Right renal pelvis (tissue), 4 donors: Measurements from ENCODE around the gene ATP5F1D. TPM values are rescaled to one million over a fixed set of nuclear protein-coding genes. Genes with fewer than 3 reads are reported as not detected.

Source experiments
- DNase-seq, 4 donors: peaks; one replicate each; pipeline ENCODE4 v3.0.0-alpha.2; 2013; ENCODE audit warnings: low read depth in 4 of 4, low spot score in 3 of 4, missing footprints in 1 of 4
- polyA plus RNA-seq, 4 donors: library from polyadenylated mRNA; unstranded; fragments of 120-200 nt; gene quantifications; one replicate each; pipeline ENCODE4 v1.2.1, GENCODE V29; 2013; ENCODE audit not compliant: insufficient read length in 4 of 4

ATP5F1D gene
- polyA plus RNA-seq, 4 donors: 85.5 to 156 (median 99.3) TPM

- no peak for DNase-seq
These were observed 37.4 kb downstream of the ATP5F1D start for GRCh38 chr19:1278713-1279660.

DNA sequence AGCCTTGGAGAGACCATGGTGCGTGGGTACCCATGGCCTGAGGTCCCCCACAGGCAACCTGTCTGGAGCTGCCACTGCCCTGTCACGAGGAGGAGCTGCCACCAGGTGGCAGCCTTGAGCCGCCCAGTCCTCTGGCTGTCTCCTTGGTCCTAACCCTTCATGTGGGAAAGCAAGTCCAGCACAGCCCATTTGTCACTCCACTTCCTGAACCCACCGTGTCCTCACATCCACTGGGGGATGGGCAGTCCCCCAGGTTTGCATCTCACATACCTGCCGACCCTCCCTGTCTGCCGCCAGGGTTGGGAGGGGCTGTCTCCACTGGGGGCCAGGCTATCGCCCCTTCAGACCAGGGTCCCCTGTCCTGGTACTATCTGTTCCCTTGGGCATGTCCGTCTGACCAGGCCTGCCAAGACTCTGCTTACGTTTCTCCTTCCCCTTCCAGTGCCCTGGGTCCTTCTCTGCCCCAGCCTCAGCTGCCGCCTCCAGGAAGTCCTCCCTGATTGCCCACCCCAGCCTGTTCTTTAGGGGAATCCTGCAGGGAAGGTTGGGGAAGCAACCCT, 38.3 kb downstream of the ATP5F1D start:
- DNase-seq: peak in 2 of 4 donors; percentile 72 to 83

GRCh38 chr19:1280636-1281568, 39.4 kb downstream of the ATP5F1D start:
- no peak for DNase-seq

- no peak for DNase-seq
These were observed 40.2 kb downstream of the ATP5F1D start for GRCh38 chr19:1281569-1282287.

- DNase-seq: no peak
These were observed 41.1 kb downstream of the ATP5F1D start for GRCh38 chr19:1282588-1283206.

GRCh38 chr19:1283207-1283916, 41.8 kb downstream of the ATP5F1D start:
- no peak for DNase-seq

GRCh38 chr19:1283917-1284292, 42.4 kb downstream of the ATP5F1D start:
- no peak for DNase-seq

- no peak for DNase-seq
These were observed 42.9 kb downstream of the ATP5F1D start for GRCh38 chr19:1284293-1284978.

DNA sequence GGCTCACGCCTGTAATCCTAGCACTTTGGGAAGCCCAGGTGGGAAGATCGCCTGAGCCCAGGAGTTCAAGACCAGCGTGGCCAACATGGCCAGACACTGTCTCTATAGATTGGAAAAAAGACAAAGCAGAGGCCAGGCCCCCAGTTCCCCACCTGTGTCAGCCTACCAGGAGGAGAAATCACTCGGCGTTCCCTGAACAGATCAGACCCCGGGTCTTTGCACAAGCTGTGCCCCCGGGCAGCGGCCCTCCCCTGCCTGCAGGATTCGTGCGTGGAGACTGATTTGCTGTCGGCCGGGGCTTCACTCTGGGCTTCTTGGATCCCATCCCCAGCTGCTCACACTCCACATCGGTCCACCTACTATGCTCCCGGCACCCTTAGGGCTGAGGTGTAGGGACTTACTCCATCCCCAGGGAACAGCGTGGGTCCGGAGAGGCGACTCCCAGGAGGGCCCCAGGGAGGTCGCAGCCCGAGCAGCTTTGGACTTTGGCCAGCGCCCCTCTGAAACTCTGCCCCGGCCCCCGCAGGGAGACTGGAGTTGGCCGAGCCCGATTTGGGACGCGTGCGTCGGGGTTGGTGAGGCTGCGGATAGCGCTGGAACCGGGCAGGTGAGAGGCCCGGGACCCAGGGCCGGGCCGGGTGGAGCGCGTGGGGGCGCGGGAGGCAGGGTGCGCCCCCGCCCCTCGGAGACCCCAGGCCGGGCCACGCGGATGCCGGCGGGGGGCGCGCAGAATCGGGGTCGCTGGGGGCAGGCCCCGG, 43.6 kb downstream of the ATP5F1D start:
- no peak for DNase-seq

DNA sequence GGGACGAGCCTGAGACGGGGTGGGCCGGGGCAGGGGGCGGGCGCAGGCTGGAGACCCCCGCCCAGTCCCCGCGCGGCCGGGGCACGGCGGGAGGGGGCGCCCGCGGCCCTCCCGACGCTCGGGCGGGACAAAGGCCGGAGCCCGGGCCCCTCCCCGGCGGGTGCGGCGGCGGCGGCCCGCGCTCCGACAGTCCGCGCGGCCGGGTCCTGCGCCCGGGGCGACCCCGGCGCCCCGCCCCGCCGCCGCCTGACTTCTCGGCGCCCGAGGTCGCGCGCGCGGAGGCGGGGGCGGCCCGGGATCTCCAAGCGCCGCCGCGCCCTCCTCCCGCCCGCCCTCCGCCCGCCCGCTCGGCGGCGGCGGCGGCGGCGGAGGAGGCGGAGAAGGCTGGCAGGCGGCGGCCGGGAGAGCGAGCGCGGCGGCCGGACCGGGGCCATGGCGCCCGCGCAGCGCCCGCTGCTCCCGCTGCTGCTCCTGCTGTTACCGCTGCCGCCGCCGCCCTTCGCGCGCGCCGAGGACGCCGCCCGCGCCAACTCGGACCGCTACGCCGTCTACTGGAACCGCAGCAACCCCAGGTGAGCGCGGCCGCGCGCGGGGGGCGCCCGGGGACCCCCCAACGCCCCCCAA, 44.3 kb downstream of the ATP5F1D start, which contains the start of gene EFNA2:
TSS of gene EFNA2 (plus strand) at position 137 of the 624 bp plus-strand sequence. CDS start at position 433, 296 bp downstream.
- DNase-seq: no peak

DNA sequence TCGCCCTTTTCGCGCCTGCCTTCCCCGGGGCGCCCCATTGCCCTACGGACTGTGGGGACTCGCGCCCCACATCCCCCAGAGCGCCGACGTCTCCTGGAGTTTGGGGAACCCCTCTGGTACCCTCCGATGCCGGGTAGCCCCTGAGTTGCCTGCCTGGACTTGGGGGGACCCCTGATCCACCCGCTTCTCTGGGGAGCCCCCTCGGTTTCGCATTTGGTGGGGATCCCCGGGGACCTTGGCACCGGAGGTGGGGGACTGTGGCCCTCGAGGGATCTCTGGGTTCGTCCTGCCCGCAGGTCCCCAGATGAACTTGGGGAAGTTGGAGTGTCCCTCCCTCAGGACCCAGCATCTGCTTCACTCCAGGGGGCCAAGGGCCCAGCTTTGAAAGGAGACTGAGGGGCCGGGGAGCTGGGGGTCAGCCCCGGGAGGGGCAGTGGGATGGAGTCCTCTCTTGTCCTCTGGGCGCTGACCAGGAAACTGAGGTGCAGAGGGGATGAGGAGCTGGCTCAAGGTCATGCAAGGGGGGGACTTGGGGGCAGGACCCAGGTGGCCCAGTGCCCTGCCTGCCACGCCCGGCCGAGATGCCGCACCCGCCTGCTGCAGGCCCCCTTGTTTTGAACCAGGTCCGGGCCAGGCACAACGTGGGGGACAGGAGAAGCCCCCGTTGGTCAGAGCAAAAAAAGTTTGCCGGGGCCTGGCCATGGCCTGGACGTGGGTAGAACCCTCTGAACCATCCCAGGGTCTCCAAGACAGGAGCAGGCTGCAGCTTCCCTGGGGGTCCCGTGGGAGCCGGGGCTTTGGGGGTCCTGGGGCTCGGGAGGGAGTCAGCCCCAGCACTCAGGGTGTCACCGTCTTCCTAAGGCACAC, 45.2 kb downstream of the ATP5F1D start:
- DNase-seq: no peak

GRCh38 chr19:1287354-1288225, 46.0 kb downstream of the ATP5F1D start:
- no peak for DNase-seq

GRCh38 chr19:1288226-1288612, 46.7 kb downstream of the ATP5F1D start:
- DNase-seq: no peak

DNA sequence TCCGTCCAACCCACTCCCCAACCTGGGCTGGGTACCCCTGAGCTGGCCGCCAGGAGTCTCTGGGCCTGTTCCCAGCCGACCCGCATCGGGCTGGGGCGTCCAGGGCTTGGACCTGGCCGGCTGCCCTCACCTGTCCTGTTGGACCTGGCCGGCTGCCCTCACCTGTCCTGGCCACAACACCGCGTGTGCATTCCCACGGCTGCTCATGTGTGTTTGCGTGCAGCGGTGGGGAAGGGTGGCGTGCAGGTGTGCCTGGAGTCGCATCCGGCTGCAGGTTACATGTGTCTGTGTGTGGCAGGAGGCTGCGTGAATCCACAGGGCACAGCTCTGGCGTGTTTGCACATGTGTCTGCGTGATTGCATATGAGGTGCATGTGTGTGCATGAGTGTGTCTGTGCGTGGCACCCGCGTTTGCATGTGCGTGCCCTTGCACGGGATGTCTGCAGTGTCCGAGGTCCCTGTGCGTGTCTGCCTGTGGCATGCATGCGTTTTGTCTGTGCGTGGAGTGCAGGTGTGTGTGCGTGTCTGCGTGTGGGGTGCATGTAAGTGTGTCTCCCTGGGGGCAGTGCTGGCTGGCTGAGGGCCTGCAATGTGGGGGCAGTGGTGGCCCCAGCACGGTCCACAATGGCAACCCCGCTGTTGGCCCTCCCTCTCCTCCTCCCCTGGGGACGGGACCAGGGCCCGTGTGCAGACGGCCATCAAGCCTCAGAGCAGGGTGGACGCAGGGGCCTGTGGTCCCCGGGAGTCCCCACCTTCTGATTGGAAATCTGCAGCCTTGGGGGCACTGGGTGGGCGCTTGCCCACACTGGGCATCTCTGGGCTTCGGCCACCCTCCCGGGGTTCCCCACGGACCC, 47.5 kb downstream of the ATP5F1D start:
- DNase-seq: no peak

GRCh38 chr19:1289686-1290025, 48.1 kb downstream of the ATP5F1D start:
- DNase-seq: no peak
